Endothelial cell of umbilical vein (primary cell): Measurements from ENCODE around the gene BBX.

ENCODE experiments used
- EZH2 ChIP-seq: IDR thresholded peaks from 2 replicates; pipeline ENCODE4 v1.6.1; 2012; ENCODE audit warnings: borderline replicate concordance, low read depth, mild to moderate bottlenecking, moderate library complexity, low read length, inconsistent platforms; ENCODE audit not compliant: severe bottlenecking
- FOS ChIP-seq: IDR thresholded peaks from 2 replicates; pipeline ENCODE4 v1.6.1; 2011; ENCODE audit warnings: mild to moderate bottlenecking, low read length, moderate library complexity, borderline replicate concordance; ENCODE audit not compliant: insufficient read depth
- GATA2 ChIP-seq: IDR thresholded peaks from 2 replicates; pipeline ENCODE4 v1.7.0; 2011; ENCODE audit warnings: low read depth, mild to moderate bottlenecking, moderate library complexity, mixed read lengths, low read length; ENCODE audit not compliant: insufficient read length, insufficient read depth
- JUN ChIP-seq: IDR thresholded peaks from 2 replicates; pipeline ENCODE4 v1.6.1; 2011; ENCODE audit warnings: borderline replicate concordance, low read depth; ENCODE audit not compliant: insufficient read length, insufficient read depth
- MYC ChIP-seq: IDR thresholded peaks from one replicate; pipeline ENCODE4 v1.6.1; 2011; ENCODE audit warnings: mild to moderate bottlenecking, low read depth, low read length
- POLR2A ChIP-seq: IDR thresholded peaks from 2 replicates; pipeline ENCODE4 v1.6.1; 2012; ENCODE audit warnings: low read depth, mild to moderate bottlenecking, control low read depth, low read length
- POLR2AphosphoS5 ChIP-seq: IDR thresholded peaks from 2 replicates; pipeline ENCODE4 v1.6.1; 2012; ENCODE audit warnings: low read depth, mild to moderate bottlenecking, control low read depth, low read length, moderate library complexity; ENCODE audit not compliant: insufficient read depth
- TF ChIP-seq, protein P1 (sequence below): IDR thresholded peaks from 2 replicates; pipeline ENCODE4 v1.6.1; 2011; ENCODE audit not compliant: insufficient read depth, insufficient read length
- TF ChIP-seq, protein P2 (sequence below), 2 donors: IDR thresholded peaks; 1 replicate in 1 of 2; 2 replicates in 1 of 2; pipeline ENCODE4 v1.5.1; 2011; ENCODE audit warnings: low read length in 2 of 2, mild to moderate bottlenecking in 2 of 2, moderate library complexity in 2 of 2, control low read depth in 1 of 2, inconsistent platforms in 1 of 2, low read depth in 1 of 2; ENCODE audit not compliant: insufficient read depth in 1 of 2; ENCODE audit errors: extremely low read depth in 1 of 2

DNA sequence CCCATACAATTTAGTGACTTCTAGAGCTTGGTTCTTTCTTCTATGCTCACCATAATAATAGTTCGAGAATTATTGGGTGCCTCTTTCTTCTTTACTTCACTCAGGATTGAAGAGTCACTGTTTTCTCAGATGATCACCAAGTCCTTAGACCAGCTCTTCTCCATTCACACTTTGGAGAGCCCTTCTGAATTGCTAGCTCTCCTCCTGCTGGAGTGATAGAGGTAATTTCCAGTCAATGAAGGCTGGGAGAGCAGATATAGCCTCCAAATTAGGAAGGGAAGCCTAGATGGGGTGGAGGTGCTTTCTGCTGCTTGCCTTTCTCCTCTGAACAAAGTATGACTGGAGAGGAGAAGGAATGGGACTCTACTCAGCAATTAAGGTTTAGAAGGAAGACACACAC lies 10.7 kb upstream of the BBX start:
- TF ChIP-seq, protein P1, sequence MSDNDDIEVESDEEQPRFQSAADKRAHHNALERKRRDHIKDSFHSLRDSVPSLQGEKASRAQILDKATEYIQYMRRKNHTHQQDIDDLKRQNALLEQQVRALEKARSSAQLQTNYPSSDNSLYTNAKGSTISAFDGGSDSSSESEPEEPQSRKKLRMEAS: no peak
- TF ChIP-seq, protein P2, sequence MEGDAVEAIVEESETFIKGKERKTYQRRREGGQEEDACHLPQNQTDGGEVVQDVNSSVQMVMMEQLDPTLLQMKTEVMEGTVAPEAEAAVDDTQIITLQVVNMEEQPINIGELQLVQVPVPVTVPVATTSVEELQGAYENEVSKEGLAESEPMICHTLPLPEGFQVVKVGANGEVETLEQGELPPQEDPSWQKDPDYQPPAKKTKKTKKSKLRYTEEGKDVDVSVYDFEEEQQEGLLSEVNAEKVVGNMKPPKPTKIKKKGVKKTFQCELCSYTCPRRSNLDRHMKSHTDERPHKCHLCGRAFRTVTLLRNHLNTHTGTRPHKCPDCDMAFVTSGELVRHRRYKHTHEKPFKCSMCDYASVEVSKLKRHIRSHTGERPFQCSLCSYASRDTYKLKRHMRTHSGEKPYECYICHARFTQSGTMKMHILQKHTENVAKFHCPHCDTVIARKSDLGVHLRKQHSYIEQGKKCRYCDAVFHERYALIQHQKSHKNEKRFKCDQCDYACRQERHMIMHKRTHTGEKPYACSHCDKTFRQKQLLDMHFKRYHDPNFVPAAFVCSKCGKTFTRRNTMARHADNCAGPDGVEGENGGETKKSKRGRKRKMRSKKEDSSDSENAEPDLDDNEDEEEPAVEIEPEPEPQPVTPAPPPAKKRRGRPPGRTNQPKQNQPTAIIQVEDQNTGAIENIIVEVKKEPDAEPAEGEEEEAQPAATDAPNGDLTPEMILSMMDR (IDR thresholded peaks at IDR 0.05; ENCODE audit: extremely low read depth in 1 of 2, insufficient read depth in 1 of 2, low read depth in 1 of 2, low read length in 2 of 2): no peak
- TF ChIP-seq GATA2 (no peak), POLR2AphosphoS5 (no peak), POLR2A (no peak), FOS (no peak), EZH2 (no peak), MYC (no peak), JUN (no peak)
